Mesendoderm (in vitro differentiated cells): Measurements from ENCODE around the gene TBC1D28. TPM values are rescaled to one million over a fixed set of nuclear protein-coding genes. Genes with fewer than 3 reads are reported as not detected.
"Not testable (repeated sequence)": the region's sequence is repeated elsewhere in the genome, so short reads cannot be mapped to it uniquely, and the experiment has no call there.

ENCODE experiments used
- DNase-seq: peaks from one replicate; pipeline ENCODE4 v3.0.0; 2013
- H2AK5ac ChIP-seq: 2 replicates; pipeline ENCODE4 v1.6.1; 2013; ENCODE audit warnings: low read length, inconsistent platforms
- H2BK120ac ChIP-seq: 2 replicates; pipeline ENCODE4 v1.6.1; 2013; ENCODE audit warnings: low read depth, mild to moderate bottlenecking, low read length, moderate library complexity, mixed read lengths
- H2BK15ac ChIP-seq: replicated peaks from 2 replicates; pipeline ENCODE4 v1.6.1; 2013; ENCODE audit warnings: low read depth, mild to moderate bottlenecking, moderate library complexity
- H2BK5ac ChIP-seq: 2 replicates; pipeline ENCODE4 v1.6.1; 2013; ENCODE audit warnings: low read length, inconsistent platforms
- H3K18ac ChIP-seq: 2 replicates; pipeline ENCODE4 v1.6.1; 2013; ENCODE audit warnings: mild to moderate bottlenecking, low read length, mixed read lengths
- H3K23ac ChIP-seq: one replicate; pipeline ENCODE4 v1.6.1; 2013; ENCODE audit warnings: low read length
- H3K27ac ChIP-seq: 2 replicates; pipeline ENCODE4 v1.5.1; 2013; ENCODE audit warnings: low read depth, mild to moderate bottlenecking, inconsistent platforms, low read length, moderate library complexity
- H3K27me3 ChIP-seq: 2 replicates; pipeline ENCODE4 v1.6.1; 2013; ENCODE audit warnings: low read length, control low read depth, mild to moderate bottlenecking, inconsistent platforms; ENCODE audit not compliant: insufficient read depth, poor library complexity
- H3K36me3 ChIP-seq: 2 replicates; pipeline ENCODE4 v1.6.1; 2013; ENCODE audit warnings: low read length, inconsistent platforms; ENCODE audit not compliant: control insufficient read depth, insufficient read depth
- H3K4ac ChIP-seq: one replicate; pipeline ENCODE4 v1.6.1; 2013; ENCODE audit warnings: low read depth, mild to moderate bottlenecking, low read length, moderate library complexity
- H3K4me1 ChIP-seq: 2 replicates; pipeline ENCODE4 v1.6.1; 2013; ENCODE audit warnings: low read depth, low read length, inconsistent platforms; ENCODE audit not compliant: control insufficient read depth
- H3K4me2 ChIP-seq: 2 replicates; pipeline ENCODE4 v1.6.1; 2013; ENCODE audit warnings: low read length
- H3K4me3 ChIP-seq: 2 replicates; pipeline ENCODE4 v1.5.1; 2013; ENCODE audit warnings: mild to moderate bottlenecking, low read length
- H3K56ac ChIP-seq: one replicate; pipeline ENCODE4 v1.6.1; 2013; ENCODE audit warnings: low read length
- H3K79me1 ChIP-seq: 2 replicates; pipeline ENCODE4 v1.6.1; 2013; ENCODE audit warnings: low read length, inconsistent platforms
- H3K79me2 ChIP-seq: 2 replicates; pipeline ENCODE4 v1.6.1; 2013; ENCODE audit warnings: mild to moderate bottlenecking, low read length; ENCODE audit not compliant: control insufficient read depth, insufficient read depth
- H3K9ac ChIP-seq: 2 replicates; pipeline ENCODE4 v1.6.1; 2013; ENCODE audit warnings: low read length, inconsistent platforms
- H4K5ac ChIP-seq: one replicate; pipeline ENCODE4 v1.6.1; 2013; ENCODE audit warnings: low read length
- H4K8ac ChIP-seq: one replicate; pipeline ENCODE4 v1.6.1; 2013; ENCODE audit warnings: low read depth, mild to moderate bottlenecking, control low read depth, low read length, moderate library complexity
- WGBS: extraction: QIAGEN DNeasy Blood & Tissue Kit; methylation state at CpG from one replicate; pipeline ENCODE4 v1.1.7; 2013; ENCODE audit warnings: low lambda C conversion rate, missing lambda C conversion rate; ENCODE audit not compliant: insufficient coverage; ENCODE audit errors: extremely low coverage; 5-methylcytosine and 5-hydroxymethylcytosine counted together
- small RNA-seq: library from polyadenylated mRNA; stranded (forward); fragments of <200 nt; extraction: miRNeasy Mini kit (QIAGEN cat#:217004); gene quantifications from one replicate; pipeline ENCODE3, GENCODE V24; 2013; ENCODE audit not compliant: insufficient read depth

TBC1D28 gene

DNA sequence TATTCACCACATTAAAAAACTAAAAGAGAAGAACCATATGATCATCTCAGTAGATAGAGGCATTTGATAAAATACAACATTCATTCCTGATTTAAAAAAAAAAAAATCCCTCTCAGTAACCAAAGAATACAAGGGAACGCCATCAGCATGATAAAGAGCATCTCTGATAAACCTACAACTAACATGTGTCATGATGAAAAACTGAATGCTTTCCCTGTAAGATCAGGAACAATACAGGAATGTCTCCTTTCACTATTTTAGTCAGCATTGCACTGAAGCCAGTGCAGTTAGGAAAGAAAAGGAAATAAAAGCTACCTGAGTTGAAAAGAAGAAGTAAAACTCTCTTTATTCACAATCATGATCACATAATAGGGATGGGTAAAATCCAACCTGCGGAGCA lies 51.1 kb downstream of the TBC1D28 start:
- not testable (repeated sequence) for H3K36me3 ChIP-seq, H3K4me3 ChIP-seq, DNase-seq, H3K56ac ChIP-seq, H3K4ac ChIP-seq, H2BK5ac ChIP-seq, H2BK120ac ChIP-seq, H3K4me1 ChIP-seq, H4K5ac ChIP-seq, H3K79me1 ChIP-seq, H3K79me2 ChIP-seq, H3K23ac ChIP-seq, H2BK15ac ChIP-seq, H4K8ac ChIP-seq, H3K4me2 ChIP-seq, H3K27ac ChIP-seq, H3K18ac ChIP-seq, H3K27me3 ChIP-seq, H2AK5ac ChIP-seq, H3K9ac ChIP-seq
- WGBS, result no CpG with 5 or more reads among the region's 2 CpGs

Small RNAs within 50 kb of the gene (small RNA-seq; reads per million reads assigned to genes)
- gene AC026271.2, result not detected
